ENCODE results near the gene SPHKAP.
"Not testable (repeated sequence)": the region's sequence is repeated elsewhere in the genome, so short reads cannot be mapped to it uniquely, and the experiment has no call there.

Gene SPHKAP

GRCh38 chr2:228103379-228103778 lies 78.1 kb downstream of the SPHKAP start:
- no peak for DNase-seq (ENCODE audit: low read depth in 3 of 3)

- DNase-seq (ENCODE audit: low read depth in 3 of 3): no peak
Measured at GRCh38 chr2:228102949-228103348, 78.5 kb downstream of the SPHKAP start.

- no peak for DNase-seq (ENCODE audit: low read depth in 3 of 3)
Measured at GRCh38 chr2:228094377-228094921, 87.0 kb downstream of the SPHKAP start.

GRCh38 chr2:228092056-228092455 lies 89.4 kb downstream of the SPHKAP start:
- no peak for DNase-seq (ENCODE audit: low read depth in 3 of 3)

- DNase-seq (ENCODE audit: low read depth in 3 of 3): no peak
Measured at GRCh38 chr2:228086561-228086960, 94.9 kb downstream of the SPHKAP start.

- DNase-seq (ENCODE audit: low read depth in 3 of 3): no peak
Measured at GRCh38 chr2:228084717-228085116, 96.8 kb downstream of the SPHKAP start.

- no peak for DNase-seq (ENCODE audit: low read depth in 3 of 3)
Measured at GRCh38 chr2:228083131-228083530, 98.4 kb downstream of the SPHKAP start.

GRCh38 chr2:228082571-228082970 lies 98.9 kb downstream of the SPHKAP start:
- no peak for DNase-seq (ENCODE audit: low read depth in 3 of 3)

- no peak for DNase-seq (ENCODE audit: low read depth in 3 of 3)
Measured at GRCh38 chr2:228079194-228079593, 102.3 kb downstream of the SPHKAP start.

- DNase-seq (ENCODE audit: low read depth in 3 of 3): not testable (repeated sequence)
Measured at GRCh38 chr2:228076695-228077094, 104.8 kb downstream of the SPHKAP start.

GRCh38 chr2:228072669-228073068 lies 108.8 kb downstream of the SPHKAP start:
- DNase-seq (ENCODE audit: low read depth in 3 of 3): no peak

GRCh38 chr2:228067309-228067708 lies 114.2 kb downstream of the SPHKAP start:
- no peak for DNase-seq (ENCODE audit: low read depth in 3 of 3)

- no peak for DNase-seq (ENCODE audit: low read depth in 3 of 3)
Measured at GRCh38 chr2:228066126-228066798, 115.2 kb downstream of the SPHKAP start.

- DNase-seq (ENCODE audit: low read depth in 3 of 3): no peak
Measured at GRCh38 chr2:228065686-228066085, 115.8 kb downstream of the SPHKAP start.

- DNase-seq (ENCODE audit: low read depth in 3 of 3): no peak
Measured at GRCh38 chr2:228064796-228065315, 116.6 kb downstream of the SPHKAP start.

GRCh38 chr2:228064024-228064423 lies 117.5 kb downstream of the SPHKAP start:
- no peak for DNase-seq (ENCODE audit: low read depth in 3 of 3)

GRCh38 chr2:228063558-228063957 lies 117.9 kb downstream of the SPHKAP start:
- DNase-seq (ENCODE audit: low read depth in 3 of 3): no peak

- DNase-seq (ENCODE audit: low read depth in 3 of 3): no peak
Measured at GRCh38 chr2:228059735-228060134, 121.8 kb downstream of the SPHKAP start.

- no peak for DNase-seq (ENCODE audit: low read depth in 3 of 3)
Measured at GRCh38 chr2:228056293-228057097, 125.0 kb downstream of the SPHKAP start.

GRCh38 chr2:228048838-228049490 lies 132.5 kb downstream of the SPHKAP start:
- no peak for DNase-seq (ENCODE audit: low read depth in 3 of 3)

- no peak for DNase-seq (ENCODE audit: low read depth in 3 of 3)
Measured at GRCh38 chr2:228040995-228041394, 140.5 kb downstream of the SPHKAP start.
